ENCODE measurements around the gene BRMS1.

BRMS1 gene

GRCh38 chr11:66333896-66334604, 10.9 kb downstream of the BRMS1 start:
- H2AFZ ChIP-seq (ENCODE audit: low read depth, low read length) = no peak overlapping the region
- H3K27me3 ChIP-seq (ENCODE audit: control insufficient read depth in 1 of 2, insufficient read depth in 1 of 2, low read length in 2 of 2) = no peaks in the 10 kb centered on the region
- H4K8ac ChIP-seq (ENCODE audit: low read length) = peak overlapping the region; percentile 24
- H3K79me1 ChIP-seq (replicated peaks; ENCODE audit: low read length, poor library complexity, severe bottlenecking) = peaks cover 16% of the 10 kb centered on the region
- no peak overlapping the region for H3K27ac ChIP-seq (ENCODE audit: low read length, poor library complexity, severe bottlenecking)
- no peaks in the 10 kb centered on the region for H3K9me3 ChIP-seq (ENCODE audit: control insufficient read depth, low read length)
- WGBS = 89% methylated on average over 29 of the region's 29 CpGs
- H2AK5ac ChIP-seq (ENCODE audit: low read length, severe bottlenecking) = no peak overlapping the region
- no peak for DNase-seq
- H3K4me1 ChIP-seq (ENCODE audit: control insufficient read depth, insufficient read depth, low read depth, low read length) = peaks cover 65% of the 10 kb centered on the region
- peak overlapping the region; percentile 68 to 85 for H3K4me3 ChIP-seq (ENCODE audit: insufficient read depth in 1 of 2, low read depth in 1 of 2, low read length in 2 of 2)
- H2BK15ac ChIP-seq (ENCODE audit: low read depth, poor library complexity, severe bottlenecking) = peak overlapping the region; percentile 37
- peak overlapping the region; percentile 18 for H4K91ac ChIP-seq (ENCODE audit: low read length)
- peak overlapping the region; percentile 68 for H3K4me2 ChIP-seq (ENCODE audit: low read length, poor library complexity, severe bottlenecking)
- peak overlapping the region; percentile 99 for H3K9ac ChIP-seq (ENCODE audit: low read length)
- H3K4ac ChIP-seq (ENCODE audit: low read depth in 1 of 2, low read length in 2 of 2) = no peak overlapping the region
- no peak overlapping the region for H2BK5ac ChIP-seq (ENCODE audit: low read depth, low read length, poor library complexity, severe bottlenecking)
- peak overlapping the region in 1 of 2 experiments; percentile 99 for H3K18ac ChIP-seq (ENCODE audit: low read depth in 1 of 2, low read length in 2 of 2)
- peak overlapping the region in 1 of 2 experiments; percentile 33 for H2BK12ac ChIP-seq (ENCODE audit: low read length in 2 of 2)
- H3K23ac ChIP-seq (ENCODE audit: low read length in 2 of 2) = no peak overlapping the region
- H3K36me3 ChIP-seq (ENCODE audit: control insufficient read depth in 1 of 2, insufficient read depth in 2 of 2, low read depth in 1 of 2, low read length in 2 of 2) = peaks cover 44 to 61% of the 10 kb centered on the region in 2 experiments
- H3K14ac ChIP-seq (ENCODE audit: low read length in 2 of 2) = peak overlapping the region in 1 of 2 experiments; percentile 50
- no peak overlapping the region for H2BK120ac ChIP-seq (ENCODE audit: low read depth, low read length)

DNA sequence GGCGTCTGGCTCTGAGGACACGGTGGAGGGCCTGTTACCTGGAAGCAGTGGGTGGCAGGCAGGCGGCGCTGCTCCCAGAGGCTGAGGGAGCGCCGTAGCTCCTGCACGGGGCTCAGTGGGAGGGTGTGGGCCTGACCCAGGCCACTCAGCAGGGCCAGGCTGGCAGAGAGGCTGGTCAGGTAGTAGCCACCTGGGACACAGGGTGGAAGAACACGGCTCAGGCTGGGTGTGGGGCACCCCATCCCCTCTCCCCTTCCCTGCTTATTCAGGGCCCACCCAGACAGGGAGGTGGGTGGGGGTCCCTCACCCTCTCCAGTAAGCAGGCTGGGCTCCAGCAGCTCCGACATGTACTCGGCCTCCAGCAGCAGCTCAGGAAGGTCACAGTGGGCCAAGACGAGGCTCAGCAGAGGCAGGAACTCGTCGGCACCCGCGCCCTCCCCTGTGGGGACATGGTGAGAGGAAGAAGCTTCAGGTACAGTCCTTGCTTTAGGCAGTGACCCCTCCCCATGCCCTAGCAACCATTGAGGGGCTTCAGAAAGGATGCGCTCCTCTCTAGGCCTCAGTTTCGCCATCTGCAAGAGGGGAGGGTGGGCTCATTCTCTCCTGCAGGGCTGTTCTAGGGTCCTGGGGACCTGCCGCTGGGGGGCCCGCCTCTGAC, 11.6 kb downstream of the BRMS1 start:
- no peak overlapping the region for H3K18ac ChIP-seq (ENCODE audit: low read depth in 1 of 2, low read length in 2 of 2)
- 91% methylated on average over 18 of the region's 19 CpGs for WGBS
- H4K91ac ChIP-seq (ENCODE audit: low read length) = no peak overlapping the region
- H4K8ac ChIP-seq (ENCODE audit: low read length) = peak overlapping the region; percentile 20
- peaks cover 13% of the 10 kb centered on the region for H3K79me1 ChIP-seq (replicated peaks; ENCODE audit: low read length, poor library complexity, severe bottlenecking)
- H3K23ac ChIP-seq (ENCODE audit: low read length in 2 of 2) = no peak overlapping the region
- no peak overlapping the region for H2BK120ac ChIP-seq (ENCODE audit: low read depth, low read length)
- H3K27me3 ChIP-seq (ENCODE audit: control insufficient read depth in 1 of 2, insufficient read depth in 1 of 2, low read length in 2 of 2) = no peaks in the 10 kb centered on the region
- no peak overlapping the region for H3K4ac ChIP-seq (ENCODE audit: low read depth in 1 of 2, low read length in 2 of 2)
- no peak overlapping the region for H3K27ac ChIP-seq (ENCODE audit: low read length, poor library complexity, severe bottlenecking)
- no peaks in the 10 kb centered on the region for H3K9me3 ChIP-seq (ENCODE audit: control insufficient read depth, low read length)
- H2AK5ac ChIP-seq (ENCODE audit: low read length, severe bottlenecking) = no peak overlapping the region
- peak overlapping the region in 1 of 2 experiments; percentile 31 for H3K14ac ChIP-seq (ENCODE audit: low read length in 2 of 2)
- H3K4me3 ChIP-seq (ENCODE audit: insufficient read depth in 1 of 2, low read depth in 1 of 2, low read length in 2 of 2) = no peak overlapping the region
- H3K4me1 ChIP-seq (ENCODE audit: control insufficient read depth, insufficient read depth, low read depth, low read length) = peaks cover 63% of the 10 kb centered on the region
- H3K4me2 ChIP-seq (ENCODE audit: low read length, poor library complexity, severe bottlenecking) = no peak overlapping the region
- peak overlapping the region; percentile 36 for H3K9ac ChIP-seq (ENCODE audit: low read length)
- no peak overlapping the region for H2BK15ac ChIP-seq (ENCODE audit: low read depth, poor library complexity, severe bottlenecking)
- H2AFZ ChIP-seq (ENCODE audit: low read depth, low read length) = no peak overlapping the region
- no peak for DNase-seq
- no peak overlapping the region for H2BK5ac ChIP-seq (ENCODE audit: low read depth, low read length, poor library complexity, severe bottlenecking)
- peaks cover 38 to 54% of the 10 kb centered on the region in 2 experiments for H3K36me3 ChIP-seq (ENCODE audit: control insufficient read depth in 1 of 2, insufficient read depth in 2 of 2, low read depth in 1 of 2, low read length in 2 of 2)
- no peak overlapping the region for H2BK12ac ChIP-seq (ENCODE audit: low read length in 2 of 2)

DNA sequence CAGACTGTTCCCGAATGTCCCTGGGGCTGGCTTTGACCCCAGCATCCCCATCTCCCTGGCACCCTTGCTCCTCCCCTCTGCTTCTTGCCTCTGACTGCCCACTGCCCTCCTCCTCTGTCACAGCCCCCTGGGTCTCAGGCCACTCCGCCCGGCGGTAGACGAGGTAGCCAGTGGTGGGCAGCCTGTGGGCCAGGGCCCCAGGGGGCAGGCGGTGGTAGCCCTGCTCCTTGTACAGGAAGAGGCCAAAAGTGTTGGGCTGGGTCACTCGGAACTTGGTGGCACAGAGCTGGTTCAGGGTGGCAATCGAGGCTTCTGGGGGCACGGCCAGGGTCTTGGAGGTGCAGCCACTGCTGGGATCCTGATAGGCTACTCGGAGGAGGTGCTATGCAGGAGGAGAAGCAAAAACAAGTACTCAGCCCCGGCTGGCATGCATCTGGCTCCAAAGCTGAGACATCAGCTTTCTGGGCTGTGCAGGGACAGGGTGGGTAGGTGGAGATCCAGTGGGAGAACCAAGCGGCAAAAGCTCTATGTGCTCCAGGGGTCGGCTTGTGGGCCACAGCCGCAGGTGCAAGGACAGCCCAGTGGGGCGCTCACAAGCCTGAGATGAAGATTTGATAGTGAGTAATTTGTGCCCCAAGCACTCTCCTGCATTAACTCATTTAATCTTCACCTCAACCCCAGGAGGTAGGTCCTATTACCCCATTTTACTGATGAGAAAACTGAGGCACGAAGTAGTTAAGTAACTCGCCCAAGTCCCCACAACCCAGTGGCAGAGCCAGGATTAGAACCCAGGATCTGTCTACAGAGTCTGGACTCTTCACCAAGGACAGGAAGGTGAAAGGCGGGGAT, 12.3 kb downstream of the BRMS1 start:
- no peak overlapping the region for H2BK120ac ChIP-seq (ENCODE audit: low read depth, low read length)
- WGBS = 93% methylated on average over 17 of the region's 18 CpGs
- no peak overlapping the region for H2AK5ac ChIP-seq (ENCODE audit: low read length, severe bottlenecking)
- H2BK12ac ChIP-seq (ENCODE audit: low read length in 2 of 2) = no peak overlapping the region
- peak overlapping the region; percentile 16 for H4K91ac ChIP-seq (ENCODE audit: low read length)
- no peaks in the 10 kb centered on the region for H3K9me3 ChIP-seq (ENCODE audit: control insufficient read depth, low read length)
- H2BK15ac ChIP-seq (ENCODE audit: low read depth, poor library complexity, severe bottlenecking) = peak overlapping the region; percentile 46
- H2AFZ ChIP-seq (ENCODE audit: low read depth, low read length) = no peak overlapping the region
- H3K14ac ChIP-seq (ENCODE audit: low read length in 2 of 2) = peak overlapping the region in 1 of 2 experiments; percentile 31
- peaks cover 38 to 52% of the 10 kb centered on the region in 2 experiments for H3K36me3 ChIP-seq (ENCODE audit: control insufficient read depth in 1 of 2, insufficient read depth in 2 of 2, low read depth in 1 of 2, low read length in 2 of 2)
- H3K4ac ChIP-seq (ENCODE audit: low read depth in 1 of 2, low read length in 2 of 2) = no peak overlapping the region
- no peak overlapping the region for H4K8ac ChIP-seq (ENCODE audit: low read length)
- H3K4me1 ChIP-seq (ENCODE audit: control insufficient read depth, insufficient read depth, low read depth, low read length) = peaks cover 62% of the 10 kb centered on the region
- no peak for DNase-seq
- no peak overlapping the region for H3K27ac ChIP-seq (ENCODE audit: low read length, poor library complexity, severe bottlenecking)
- H3K79me1 ChIP-seq (replicated peaks; ENCODE audit: low read length, poor library complexity, severe bottlenecking) = peaks cover 13% of the 10 kb centered on the region
- no peak overlapping the region for H3K18ac ChIP-seq (ENCODE audit: low read depth in 1 of 2, low read length in 2 of 2)
- H3K9ac ChIP-seq (ENCODE audit: low read length) = peak overlapping the region; percentile 3
- no peak overlapping the region for H3K23ac ChIP-seq (ENCODE audit: low read length in 2 of 2)
- no peak overlapping the region for H3K4me2 ChIP-seq (ENCODE audit: low read length, poor library complexity, severe bottlenecking)
- no peak overlapping the region for H3K4me3 ChIP-seq (ENCODE audit: insufficient read depth in 1 of 2, low read depth in 1 of 2, low read length in 2 of 2)
- no peaks in the 10 kb centered on the region for H3K27me3 ChIP-seq (ENCODE audit: control insufficient read depth in 1 of 2, insufficient read depth in 1 of 2, low read length in 2 of 2)
- no peak overlapping the region for H2BK5ac ChIP-seq (ENCODE audit: low read depth, low read length, poor library complexity, severe bottlenecking)
